Fibroblast of mammary gland (primary cell): ENCODE data around the gene SARS1.

ENCODE experiments used
- DNase-seq: peaks from one replicate; pipeline ENCODE4 v3.0.0-alpha.2; 2010; ENCODE audit warnings: low read depth
- H3K4me3 ChIP-seq: 2 replicates; pipeline ENCODE4 v1.5.1; 2011; ENCODE audit warnings: low read depth, mild to moderate bottlenecking, low read length, moderate library complexity; ENCODE audit not compliant: control insufficient read depth
- CTCF ChIP-seq: conservative IDR thresholded peaks from 2 replicates; pipeline ENCODE4 v1.5.1; 2011; ENCODE audit warnings: low read depth, low read length, inconsistent platforms; ENCODE audit not compliant: control insufficient read depth, insufficient read depth

SARS1 gene

GRCh38 chr1:109186733-109187086, 27.0 kb upstream of the SARS1 start:
- no peak for TF ChIP-seq CTCF
- H3K4me3 ChIP-seq = no peak overlapping the region
- no peak for DNase-seq

GRCh38 chr1:109187127-109187526, 26.6 kb upstream of the SARS1 start:
- no peak for TF ChIP-seq CTCF
- H3K4me3 ChIP-seq = no peak overlapping the region
- DNase-seq = no peak

GRCh38 chr1:109188200-109188599, 25.5 kb upstream of the SARS1 start:
- TF ChIP-seq CTCF = no peak
- H3K4me3 ChIP-seq = no peak overlapping the region
- no peak for DNase-seq

GRCh38 chr1:109188781-109189180, 24.9 kb upstream of the SARS1 start:
- no peak for TF ChIP-seq CTCF
- no peak overlapping the region for H3K4me3 ChIP-seq
- no peak for DNase-seq

- no peak overlapping the region for H3K4me3 ChIP-seq
- no peak for TF ChIP-seq CTCF
- no peak for DNase-seq
Observed at GRCh38 chr1:109190189-109190588, 23.5 kb upstream of the SARS1 start.

GRCh38 chr1:109191377-109191776, 22.3 kb upstream of the SARS1 start:
- peak; percentile 27 for TF ChIP-seq CTCF
- H3K4me3 ChIP-seq = no peak overlapping the region

GRCh38 chr1:109191891-109192290, 21.8 kb upstream of the SARS1 start:
- no peak for DNase-seq
- TF ChIP-seq CTCF = no peak

More at GRCh38 chr1:109191377-109191776, 22.3 kb upstream of the SARS1 start:
- DNase-seq = no peak

More at GRCh38 chr1:109191891-109192290, 21.8 kb upstream of the SARS1 start:
- no peak overlapping the region for H3K4me3 ChIP-seq
